IMR-90 (cell line): Measurements from ENCODE around the gene RALGAPA2. TPM values are rescaled to one million over a fixed set of nuclear protein-coding genes. Genes with fewer than 3 reads are reported as not detected.

Experiments used
- ATAC-seq: fragments of 200-7000 bp; cut with Tn5 transposase; 2 replicates; pipeline ENCODE4 v1.9.1; 2020; ENCODE audit warnings: low read depth, mild to moderate bottlenecking, moderate library complexity
- BruUV-seq: library from RNA; stranded (reverse); fragments of 400-500 nt; replicated peaks from 2 replicates; lab custom pipeline; 2021; lab: Mats Ljungman, UMichigan
- CTCF ChIA-PET: fragments of 300-600 bp; formaldehyde crosslinking; extraction: SDS; loops from one replicate; lab custom pipeline; 2021; ENCODE audit warnings: antibody characterized with exemption; lab: Yijun Ruan, JAX
- POLR2A ChIA-PET: fragments of 300-600 bp; sonication (Branson Sonifier 250); formaldehyde crosslinking; loops from one replicate; lab custom pipeline; 2022; ENCODE audit warnings: antibody characterized with exemption; ENCODE audit not compliant: unreplicated experiment; lab: Charles Lee
- DNase-seq: peaks from one replicate; pipeline ENCODE4 v3.0.0; 2013
- H2AFZ ChIP-seq: replicated peaks from 2 replicates; pipeline ENCODE3; 2013; ENCODE audit warnings: low read length, mild to moderate bottlenecking; ENCODE audit not compliant: poor library complexity
- H2AK5ac ChIP-seq: 2 replicates; pipeline ENCODE4 v1.6.1; 2013; ENCODE audit warnings: low read depth, low read length, inconsistent platforms
- H2AK9ac ChIP-seq: replicated peaks from 2 replicates; pipeline ENCODE3; 2013; ENCODE audit warnings: mild to moderate bottlenecking, low read depth, low read length, moderate library complexity; ENCODE audit not compliant: poor library complexity
- H2BK120ac ChIP-seq: 2 replicates; pipeline ENCODE4 v1.6.1; 2013; ENCODE audit warnings: low read depth, low read length, inconsistent platforms
- H2BK15ac ChIP-seq: 3 replicates; pipeline ENCODE4 v1.6.1; 2013; ENCODE audit warnings: low read depth, low read length, inconsistent platforms
- H2BK20ac ChIP-seq: 2 replicates; pipeline ENCODE4 v1.6.1; 2013; ENCODE audit warnings: low read depth, mild to moderate bottlenecking, inconsistent platforms, low read length, moderate library complexity
- H2BK5ac ChIP-seq: 2 replicates; pipeline ENCODE4 v1.6.1; 2013; ENCODE audit warnings: mild to moderate bottlenecking, low read depth, low read length, inconsistent platforms; ENCODE audit not compliant: poor library complexity, severe bottlenecking
- H3K14ac ChIP-seq: replicated peaks from 2 replicates; pipeline ENCODE4 v1.6.1; 2013; ENCODE audit warnings: low read depth, low read length, inconsistent platforms
- H3K18ac ChIP-seq: 2 replicates; pipeline ENCODE4 v1.6.1; 2013; ENCODE audit warnings: low read depth, low read length, control low read depth
- H3K23ac ChIP-seq: 2 replicates; pipeline ENCODE4 v1.6.1; 2013; ENCODE audit warnings: low read depth, low read length, inconsistent platforms
- H3K27ac ChIP-seq: 2 replicates; pipeline ENCODE4 v1.5.1; 2013; ENCODE audit warnings: mild to moderate bottlenecking, control low read depth, low read length; ENCODE audit not compliant: insufficient read depth
- H3K27me3 ChIP-seq: 2 replicates; pipeline ENCODE4 v1.6.1; 2013; ENCODE audit warnings: low read length; ENCODE audit not compliant: control insufficient read depth, insufficient read depth
- H3K36me3 ChIP-seq: 2 replicates; pipeline ENCODE4 v1.6.1; 2013; ENCODE audit warnings: low read length, mixed read lengths; ENCODE audit not compliant: control insufficient read depth, insufficient read depth
- H3K4ac ChIP-seq: 2 replicates; pipeline ENCODE4 v1.6.1; 2013; ENCODE audit warnings: low read depth, low read length, inconsistent platforms
- H3K4me1 ChIP-seq: 2 replicates; pipeline ENCODE4 v1.6.1; 2013; ENCODE audit warnings: low read length, mixed read lengths; ENCODE audit not compliant: control insufficient read depth, insufficient read depth
- H3K4me2 ChIP-seq: 2 replicates; pipeline ENCODE4 v1.6.1; 2013; ENCODE audit warnings: low read depth, mild to moderate bottlenecking, control low read depth, low read length, moderate library complexity
- H3K4me3 ChIP-seq: 2 replicates; pipeline ENCODE4 v1.5.1; 2013; ENCODE audit warnings: low read depth, mild to moderate bottlenecking, control low read depth, low read length, moderate library complexity; ENCODE audit not compliant: insufficient read depth
- H3K56ac ChIP-seq: 2 replicates; pipeline ENCODE4 v1.6.1; 2013; ENCODE audit warnings: low read length, inconsistent platforms; ENCODE audit not compliant: insufficient read depth; ENCODE audit errors: extremely low read depth
- H3K79me1 ChIP-seq, 2 experiments: 2 replicates each; pipeline ENCODE4 v1.6.1; 2013; ENCODE audit warnings: low read length in 2 of 2, inconsistent platforms in 1 of 2, low read depth in 1 of 2
- H3K9ac ChIP-seq: 2 replicates; pipeline ENCODE4 v1.6.1; 2013; ENCODE audit warnings: low read depth, low read length, control low read depth
- H3K9me1 ChIP-seq: 2 replicates; pipeline ENCODE4 v1.6.1; 2013; ENCODE audit warnings: low read length, inconsistent platforms; ENCODE audit not compliant: insufficient read depth
- H3K9me3 ChIP-seq: 2 replicates; pipeline ENCODE4 v1.6.1; 2013; ENCODE audit warnings: low read length; ENCODE audit not compliant: control insufficient read depth, insufficient read depth
- H4K20me1 ChIP-seq: 2 replicates; pipeline ENCODE4 v1.6.1; 2013; ENCODE audit warnings: low read length, inconsistent platforms; ENCODE audit not compliant: insufficient read depth
- H4K5ac ChIP-seq: 2 replicates; pipeline ENCODE4 v1.6.1; 2013; ENCODE audit warnings: mild to moderate bottlenecking, low read depth, low read length, control low read depth
- H4K8ac ChIP-seq, 2 experiments: 2 replicates each; pipeline ENCODE4 v1.6.1; 2013; ENCODE audit warnings: low read depth in 2 of 2, low read length in 2 of 2, control low read depth in 1 of 2, inconsistent platforms in 1 of 2
- H4K91ac ChIP-seq: 2 replicates; pipeline ENCODE4 v1.6.1; 2013; ENCODE audit warnings: low read depth, low read length, inconsistent platforms; ENCODE audit not compliant: insufficient read depth
- BHLHE40 ChIP-seq: fragments of 150-350 bp; IDR thresholded peaks from 2 replicates; pipeline ENCODE4 v1.6.1; 2016; ENCODE audit warnings: mild to moderate bottlenecking, low read depth, low read length
- CEBPB ChIP-seq: IDR thresholded peaks from 2 replicates; pipeline ENCODE4 v1.6.1; 2012; ENCODE audit warnings: low read depth, low read length, improper control_type of control experiment
- CHD1 ChIP-seq: IDR thresholded peaks from 2 replicates; pipeline ENCODE4 v1.6.1; 2012; ENCODE audit warnings: low read depth, low read length, improper control_type of control experiment
- ELK1 ChIP-seq: fragments of 150-350 bp; IDR thresholded peaks from 2 replicates; pipeline ENCODE4 v1.6.1; 2016; ENCODE audit warnings: low read depth, mild to moderate bottlenecking, low read length, moderate library complexity, borderline replicate concordance
- FOS ChIP-seq: fragments of 150-350 bp; IDR thresholded peaks from 2 replicates; pipeline ENCODE4 v1.6.1; 2016; ENCODE audit warnings: low read depth, low read length
- MAFK ChIP-seq: IDR thresholded peaks from 2 replicates; pipeline ENCODE4 v1.6.1; 2012; ENCODE audit warnings: low read depth, low read length, improper control_type of control experiment
- MAZ ChIP-seq: IDR thresholded peaks from 2 replicates; pipeline ENCODE4 v1.6.1; 2012; ENCODE audit warnings: low read depth, mild to moderate bottlenecking, low read length, improper control_type of control experiment, moderate library complexity, borderline replicate concordance
- MXI1 ChIP-seq: IDR thresholded peaks from 2 replicates; pipeline ENCODE4 v1.6.1; 2012; ENCODE audit warnings: low read depth, mild to moderate bottlenecking, low read length, moderate library complexity, borderline replicate concordance
- NFE2L2 ChIP-seq: fragments of 150-350 bp; IDR thresholded peaks from 2 replicates; pipeline ENCODE4 v1.6.1; 2016; ENCODE audit warnings: low read depth, mild to moderate bottlenecking, low read length
- POLR2A ChIP-seq: IDR thresholded peaks from 2 replicates; pipeline ENCODE4 v1.6.1; 2012; ENCODE audit warnings: mild to moderate bottlenecking, low read depth, low read length
- RAD21 ChIP-seq: IDR thresholded peaks from 2 replicates; pipeline ENCODE4 v1.6.1; 2012; ENCODE audit warnings: low read length, improper control_type of control experiment
- RCOR1 ChIP-seq: IDR thresholded peaks from 2 replicates; pipeline ENCODE4 v1.6.1; 2012; ENCODE audit warnings: mild to moderate bottlenecking, low read length, improper control_type of control experiment; ENCODE audit not compliant: insufficient replicate concordance
- RFX5 ChIP-seq: IDR thresholded peaks from 2 replicates; pipeline ENCODE4 v1.8.0; 2012; ENCODE audit warnings: low read depth, mild to moderate bottlenecking, low read length, moderate library complexity
- SMC3 ChIP-seq: fragments of 150-350 bp; IDR thresholded peaks from 2 replicates; pipeline ENCODE4 v1.6.1; 2016; ENCODE audit warnings: low read depth, mild to moderate bottlenecking, antibody characterized with exemption, low read length, moderate library complexity
- WGBS, 2 experiments: methylation state at CpG; one replicate each; pipeline versions ENCODE4 v1.1.5 to v1.1.7; 2013; ENCODE audit warnings: missing lambda C conversion rate in 2 of 2; ENCODE audit not compliant: insufficient read length in 1 of 2; ENCODE audit errors: extremely low coverage in 2 of 2; 5-methylcytosine and 5-hydroxymethylcytosine counted together
- dilution Hi-C: fragments of 300-500 bp; cut with HindIII; formaldehyde crosslinking; loops from one replicate; pipeline ENCODE4 v1.14.3; 2018; ENCODE audit warnings: low sequenced_read_pairs; ENCODE audit not compliant: unreplicated experiment
- in situ Hi-C: fragments of 300-500 bp; cut with MboI; formaldehyde crosslinking; loops from 3 replicates; pipeline ENCODE4 v1.14.3; 2019; ENCODE audit warnings: low sequenced_read_pairs, inconsistent platforms, mixed read lengths
- intact Hi-C: fragments of 100-400 bp; cut with micrococcal nuclease; formaldehyde crosslinking; loops from 2 replicates; pipeline ENCODE4 v1.10.0; 2022
- polyA plus RNA-seq, 3 experiments: library from polyadenylated mRNA; depleted of rRNA; stranded (reverse); fragments of >200 nt; gene quantifications; 2 replicates each; pipeline ENCODE4 v1.2.3, GENCODE V29; 2012; ENCODE audit warnings: low replicate concordance in 1 of 3
- total RNA-seq: library from RNA; depleted of rRNA; stranded (reverse); fragments of >200 nt; gene quantifications from 2 replicates; pipeline ENCODE4 v1.2.3, GENCODE V29; 2012
- TF ChIP-seq, protein P1 (sequence below): conservative IDR thresholded peaks from 2 replicates; pipeline ENCODE4 v1.5.1; 2012; ENCODE audit warnings: mild to moderate bottlenecking, low read depth, low read length, improper control_type of control experiment
- TF ChIP-seq, protein P2 (sequence below): fragments of 150-350 bp; IDR thresholded peaks from 2 replicates; pipeline ENCODE4 v1.6.1; 2017; ENCODE audit warnings: mild to moderate bottlenecking, antibody characterized with exemption, low read length, low read depth

Gene RALGAPA2
- total and polyA plus RNA-seq, 2 of the 4 experiments (the other 2 are of a cell fraction), result 1.3 to 3.9 TPM

GRCh38 chr20:20694591-20694990, 17.9 kb downstream of the RALGAPA2 start:
- no peaks in the 10 kb centered on the region for H3K9me1 ChIP-seq
- H4K8ac ChIP-seq, result no peak overlapping the region
- dilution Hi-C loops, result no loop called here
- BruUV-seq, result no TSS peak
- intact Hi-C loops, result no loop called here
- no peak overlapping the region for H2BK15ac ChIP-seq
- H3K56ac ChIP-seq, result no peak overlapping the region
- WGBS, 2 experiments, result no CpG with 5 or more reads among the region's 4 CpGs
- H3K4ac ChIP-seq, result no peak overlapping the region
- ChIA-PET CTCF (no interaction called here), POLR2A (no interaction called here)
- H3K4me2 ChIP-seq, result no peak overlapping the region
- H2AK5ac ChIP-seq, result no peak overlapping the region
- no peak overlapping the region for H4K5ac ChIP-seq
- no peak overlapping the region for H2AFZ ChIP-seq
- no peak for TF ChIP-seq BHLHE40
- no peak for TF ChIP-seq RCOR1
- TF ChIP-seq, protein P1, sequence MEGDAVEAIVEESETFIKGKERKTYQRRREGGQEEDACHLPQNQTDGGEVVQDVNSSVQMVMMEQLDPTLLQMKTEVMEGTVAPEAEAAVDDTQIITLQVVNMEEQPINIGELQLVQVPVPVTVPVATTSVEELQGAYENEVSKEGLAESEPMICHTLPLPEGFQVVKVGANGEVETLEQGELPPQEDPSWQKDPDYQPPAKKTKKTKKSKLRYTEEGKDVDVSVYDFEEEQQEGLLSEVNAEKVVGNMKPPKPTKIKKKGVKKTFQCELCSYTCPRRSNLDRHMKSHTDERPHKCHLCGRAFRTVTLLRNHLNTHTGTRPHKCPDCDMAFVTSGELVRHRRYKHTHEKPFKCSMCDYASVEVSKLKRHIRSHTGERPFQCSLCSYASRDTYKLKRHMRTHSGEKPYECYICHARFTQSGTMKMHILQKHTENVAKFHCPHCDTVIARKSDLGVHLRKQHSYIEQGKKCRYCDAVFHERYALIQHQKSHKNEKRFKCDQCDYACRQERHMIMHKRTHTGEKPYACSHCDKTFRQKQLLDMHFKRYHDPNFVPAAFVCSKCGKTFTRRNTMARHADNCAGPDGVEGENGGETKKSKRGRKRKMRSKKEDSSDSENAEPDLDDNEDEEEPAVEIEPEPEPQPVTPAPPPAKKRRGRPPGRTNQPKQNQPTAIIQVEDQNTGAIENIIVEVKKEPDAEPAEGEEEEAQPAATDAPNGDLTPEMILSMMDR, result no peak
- no peak for TF ChIP-seq NFE2L2
- no peak for TF ChIP-seq ELK1
- no peak for TF ChIP-seq RFX5
- TF ChIP-seq CHD1, result no peak
- TF ChIP-seq POLR2A, result no peak
- no peak for TF ChIP-seq FOS
- TF ChIP-seq, protein P2, sequence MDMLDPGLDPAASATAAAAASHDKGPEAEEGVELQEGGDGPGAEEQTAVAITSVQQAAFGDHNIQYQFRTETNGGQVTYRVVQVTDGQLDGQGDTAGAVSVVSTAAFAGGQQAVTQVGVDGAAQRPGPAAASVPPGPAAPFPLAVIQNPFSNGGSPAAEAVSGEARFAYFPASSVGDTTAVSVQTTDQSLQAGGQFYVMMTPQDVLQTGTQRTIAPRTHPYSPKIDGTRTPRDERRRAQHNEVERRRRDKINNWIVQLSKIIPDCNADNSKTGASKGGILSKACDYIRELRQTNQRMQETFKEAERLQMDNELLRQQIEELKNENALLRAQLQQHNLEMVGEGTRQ, result no peak
- no peak for TF ChIP-seq MAFK
- TF ChIP-seq RAD21, result no peak
- TF ChIP-seq CEBPB, result no peak
- TF ChIP-seq MXI1, result no peak
- TF ChIP-seq SMC3, result no peak
- no peak for TF ChIP-seq MAZ
- no peaks in the 10 kb centered on the region; a peak in 1 of 4 replicates for H3K79me1 ChIP-seq
- no peak overlapping the region for H2BK120ac ChIP-seq
- no peaks in the 10 kb centered on the region for H4K20me1 ChIP-seq
- no peak overlapping the region for H2AK9ac ChIP-seq
- H2BK20ac ChIP-seq, result no peak overlapping the region
- ATAC-seq, result no peak
- no peak overlapping the region for H3K23ac ChIP-seq
- H3K14ac ChIP-seq, result no peak overlapping the region
- H3K18ac ChIP-seq, result no peak overlapping the region
- H2BK5ac ChIP-seq, result no peak overlapping the region
- DNase-seq, result no peak
- H3K36me3 ChIP-seq, result no peaks in the 10 kb centered on the region
- no peaks in the 10 kb centered on the region for H3K9me3 ChIP-seq
- no peak overlapping the region for H3K9ac ChIP-seq
- H3K4me3 ChIP-seq, result no peak overlapping the region
- H3K27ac ChIP-seq, result no peak overlapping the region
- no peaks in the 10 kb centered on the region for H3K27me3 ChIP-seq
- no peaks in the 10 kb centered on the region for H3K4me1 ChIP-seq
- in situ Hi-C loops, result no loop called here
- no peak overlapping the region for H4K91ac ChIP-seq
